NOMO-1 treated with dmso at 0.1 percent for 144 hours (cell line): ENCODE results near the gene STK10.
"Not testable (repeated sequence)": the region's sequence is repeated elsewhere in the genome, so short reads cannot be mapped to it uniquely, and the experiment has no call there.

ENCODE experiments used
- DNase-seq: peaks from one replicate; lab custom pipeline; 2025; ENCODE audit not compliant: unreplicated experiment; lab: John Stamatoyannopoulos, UW

The STK10 gene

DNA sequence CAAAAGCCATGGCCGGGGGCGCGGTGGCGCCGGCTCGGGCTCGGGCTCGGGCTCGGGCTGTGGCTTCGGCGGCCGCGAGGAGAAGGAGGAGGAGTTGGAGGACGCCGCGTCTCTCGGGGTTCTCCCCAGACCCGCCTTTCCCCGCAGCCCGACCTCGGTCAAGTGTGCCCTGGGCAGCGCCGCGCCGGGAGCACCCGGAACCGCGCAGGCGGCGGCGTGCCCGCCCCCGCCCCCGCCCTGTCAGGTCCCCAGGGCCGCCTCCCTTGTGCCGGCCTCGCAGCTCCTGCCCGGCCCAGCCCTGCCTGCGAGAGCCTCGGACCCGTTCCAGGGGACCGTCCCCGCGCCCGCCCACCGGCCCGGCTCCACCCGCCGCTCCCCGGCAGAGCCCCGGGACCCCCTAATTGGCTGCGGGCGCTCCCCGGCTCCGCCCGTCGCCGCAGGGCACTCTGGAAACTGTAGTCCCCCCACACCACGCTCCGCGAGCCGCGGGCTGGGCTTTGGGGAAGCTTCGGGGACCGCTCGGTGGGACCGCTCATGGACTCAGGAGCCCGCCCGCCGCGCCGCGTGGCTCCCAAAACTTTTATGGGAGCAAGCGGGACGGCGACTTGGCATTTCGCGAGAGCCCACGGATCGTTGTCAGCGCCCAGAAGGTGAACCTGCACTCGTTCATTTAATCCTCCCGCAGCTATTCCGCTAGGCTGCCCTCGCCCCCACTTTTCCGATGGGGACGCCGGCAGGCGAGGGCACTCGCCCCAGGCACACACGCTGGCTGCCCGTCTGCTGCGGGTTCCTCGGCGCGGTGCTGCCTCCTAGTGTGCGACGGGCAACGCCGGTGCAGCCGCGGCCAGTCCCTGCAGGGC, at the start of gene STK10:
Gene STK10 (minus strand): TSS at position 192 of the 860 bp plus-strand sequence. CDS start 182 bp downstream, at position 10.
- DNase-seq, result peak; percentile 89

DNA sequence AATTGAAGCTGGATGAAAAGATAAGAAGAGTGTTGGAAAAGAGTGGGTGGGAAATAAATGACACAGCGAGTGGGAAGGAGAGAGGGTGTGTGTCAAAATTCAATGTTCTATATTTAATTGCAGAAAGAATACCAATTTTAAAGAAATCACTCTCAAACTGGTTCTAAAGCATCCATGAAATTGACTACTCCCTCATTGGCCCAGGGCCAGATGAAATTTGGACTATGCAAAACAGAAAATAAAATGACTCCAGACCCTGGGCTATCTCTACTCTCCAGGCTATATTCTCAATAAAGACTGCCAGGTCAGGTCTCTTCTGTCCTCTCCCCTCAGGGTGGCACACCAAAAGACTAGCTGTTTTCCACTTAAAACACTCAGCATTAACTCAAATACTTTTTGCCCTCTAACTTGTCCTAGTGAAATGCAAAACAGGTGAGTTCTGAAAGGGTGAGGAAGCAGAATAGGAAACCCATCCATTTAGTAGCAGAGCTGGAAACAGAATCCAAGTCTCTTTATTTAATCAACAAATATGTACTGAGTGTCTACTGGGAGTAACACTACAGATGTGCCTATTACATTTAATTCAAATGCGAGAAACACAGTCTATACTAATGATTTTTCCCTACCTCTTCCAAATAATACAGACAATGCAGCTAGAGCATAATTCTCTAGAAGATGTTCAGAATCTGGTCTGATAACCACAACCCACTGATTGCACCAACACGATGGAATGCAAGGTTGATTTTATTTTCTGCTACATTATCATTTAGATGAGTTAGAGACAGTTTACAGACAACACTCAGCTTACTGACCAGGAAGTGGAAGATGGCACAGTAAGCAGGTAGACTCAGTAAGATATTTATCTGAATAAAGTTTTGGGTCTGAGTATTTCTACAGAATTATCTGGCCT, 48.1 kb upstream of the STK10 start:
- no peak for DNase-seq

DNA sequence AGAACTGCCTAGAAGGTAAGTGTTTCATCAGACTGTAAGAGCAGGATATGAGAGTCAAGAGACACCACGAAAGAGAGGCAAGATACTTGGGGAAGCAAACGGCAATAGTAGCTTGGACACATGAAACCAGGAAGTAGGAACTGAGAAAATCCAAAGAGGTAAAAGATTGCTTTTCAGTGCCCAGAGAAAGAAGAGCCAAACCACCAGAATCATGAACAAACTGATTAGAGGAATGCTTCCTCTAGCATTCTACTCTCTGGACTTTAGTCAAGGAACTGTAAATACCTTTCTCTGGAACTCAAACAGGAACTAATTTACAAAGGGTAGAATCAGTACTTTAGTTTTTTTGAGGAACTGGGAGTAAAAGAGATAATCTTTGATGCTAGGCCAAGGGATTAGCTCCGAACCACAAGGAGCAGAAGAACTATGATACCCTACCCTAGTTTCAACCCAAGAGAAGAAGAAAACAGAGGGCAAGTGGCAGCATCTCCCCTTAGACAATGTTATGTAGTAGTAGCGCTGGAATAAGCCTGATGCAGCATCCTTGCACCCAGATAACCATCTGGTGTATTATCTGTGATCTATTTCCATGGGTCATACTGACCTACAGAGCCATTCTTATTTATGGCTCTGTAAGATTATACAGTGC, 47.2 kb upstream of the STK10 start:
- peak; percentile 6 for DNase-seq

DNA sequence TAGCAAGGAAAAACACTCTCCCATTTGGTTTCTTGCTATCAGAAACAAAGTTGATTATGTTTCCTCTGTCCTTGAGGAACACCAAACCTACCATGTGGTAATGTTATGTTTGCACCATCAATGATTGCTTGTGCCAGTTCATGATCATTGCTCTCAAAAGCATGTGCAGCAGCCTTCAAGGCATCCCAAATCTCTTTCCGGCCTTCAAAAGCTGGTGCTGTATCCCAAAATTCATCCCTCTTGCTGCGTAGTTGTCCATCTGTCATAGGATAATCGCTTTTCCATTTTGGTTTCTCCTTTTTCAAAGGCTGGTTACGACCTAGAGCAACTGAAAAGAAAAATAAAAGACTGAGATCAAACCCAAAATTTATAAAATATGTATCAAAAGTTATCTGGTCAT, 46.0 kb upstream of the STK10 start:
- DNase-seq, result no peak

DNA sequence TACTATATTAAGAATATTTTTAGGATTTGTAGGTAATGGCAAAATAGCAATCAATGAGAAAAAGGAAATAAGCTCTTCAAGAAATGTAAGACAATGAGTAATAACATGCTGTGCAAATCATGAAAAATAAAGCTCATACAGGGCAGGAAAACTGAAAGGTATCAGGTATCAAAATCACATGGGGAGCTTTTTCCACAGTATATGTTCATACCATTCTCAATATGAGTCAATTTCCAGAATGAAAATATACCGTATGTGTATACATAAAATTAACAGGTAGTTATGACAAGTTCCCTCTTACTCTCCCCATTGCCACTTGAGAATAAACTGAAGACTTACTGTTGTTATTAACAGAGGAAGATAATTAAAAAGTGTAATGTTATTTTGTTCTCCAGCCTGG, 41.9 kb upstream of the STK10 start:
- DNase-seq, result no peak

GRCh38 chr5:172224996-172225395, 37.0 kb upstream of the STK10 start:
- DNase-seq, result no peak

DNA sequence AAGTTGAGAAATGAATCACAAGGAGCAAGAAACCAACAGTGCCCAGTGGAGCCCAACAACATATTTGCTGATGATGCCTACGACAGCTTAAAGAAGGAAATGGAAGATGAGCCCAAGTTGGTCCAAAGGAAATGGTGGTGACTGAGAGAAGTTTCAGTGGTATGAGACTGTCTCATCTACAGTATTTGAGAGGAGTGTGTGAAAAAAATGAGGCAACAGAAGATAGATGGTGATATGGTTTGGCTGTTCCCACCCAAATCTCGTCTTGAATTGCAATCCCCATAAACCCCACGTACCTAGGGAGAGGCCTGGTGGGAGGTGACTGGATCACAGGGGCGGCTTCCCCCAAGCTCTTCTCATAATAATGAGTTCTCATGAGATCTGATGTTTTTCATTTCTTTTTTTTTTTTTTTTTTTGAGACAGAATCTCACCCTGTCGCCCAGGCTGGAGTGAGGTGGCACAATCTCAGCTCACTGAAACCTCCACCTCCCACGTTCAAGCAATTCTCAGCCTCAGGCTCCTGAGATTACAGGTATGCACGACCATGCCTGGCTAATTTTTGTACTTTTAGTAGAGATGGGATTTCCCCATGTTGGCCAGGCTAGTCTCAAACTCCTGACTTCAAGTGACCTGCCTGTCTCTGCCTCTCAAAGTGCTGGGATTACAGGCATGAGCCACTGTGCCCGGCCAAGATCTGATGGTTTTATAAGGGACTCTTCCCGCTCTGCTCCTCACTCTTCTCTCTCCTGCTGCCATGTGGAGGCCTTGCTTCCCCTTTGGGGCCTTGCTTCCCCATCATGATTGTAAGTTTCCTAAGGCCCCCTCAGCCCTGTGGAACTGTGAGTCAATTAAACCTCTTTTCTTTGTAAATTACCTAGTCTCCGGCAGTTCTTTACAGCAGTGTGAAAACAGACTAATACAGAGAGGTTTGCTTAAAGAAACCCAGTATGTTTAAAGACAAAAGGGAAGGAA, 36.2 kb upstream of the STK10 start:
- DNase-seq, result no peak

DNA sequence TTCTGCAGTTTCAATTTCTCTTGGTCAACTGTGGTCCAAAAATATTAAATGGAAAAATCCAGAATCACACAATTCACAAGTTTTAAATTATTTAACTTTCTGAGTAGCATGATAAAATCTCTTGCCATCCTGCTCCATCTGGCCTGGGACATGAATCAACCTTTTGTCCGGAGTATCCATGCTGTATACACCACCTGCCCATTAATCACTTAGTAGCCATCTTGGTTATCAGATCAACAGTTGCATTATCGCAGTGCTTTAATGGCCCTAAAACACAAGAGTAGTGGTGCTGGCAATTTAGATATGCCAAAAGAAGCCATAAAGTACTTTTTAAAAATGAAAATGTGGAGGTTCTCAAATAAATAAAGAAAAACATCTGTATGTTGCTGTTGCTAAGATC, 31.3 kb upstream of the STK10 start:
- DNase-seq, result no peak

- DNase-seq, result no peak
These were observed 28.3 kb upstream of the STK10 start for GRCh38 chr5:172216345-172216744.

- no peak for DNase-seq
These were observed 25.1 kb upstream of the STK10 start for GRCh38 chr5:172213126-172213525.

GRCh38 chr5:172211676-172212075, 23.7 kb upstream of the STK10 start:
- DNase-seq, result no peak

GRCh38 chr5:172209714-172210113, 21.7 kb upstream of the STK10 start:
- DNase-seq, result no peak

- DNase-seq, result no peak
These were observed 19.5 kb upstream of the STK10 start for GRCh38 chr5:172207511-172207910.

GRCh38 chr5:172205984-172206383, 18.0 kb upstream of the STK10 start:
- not testable (repeated sequence) for DNase-seq

DNA sequence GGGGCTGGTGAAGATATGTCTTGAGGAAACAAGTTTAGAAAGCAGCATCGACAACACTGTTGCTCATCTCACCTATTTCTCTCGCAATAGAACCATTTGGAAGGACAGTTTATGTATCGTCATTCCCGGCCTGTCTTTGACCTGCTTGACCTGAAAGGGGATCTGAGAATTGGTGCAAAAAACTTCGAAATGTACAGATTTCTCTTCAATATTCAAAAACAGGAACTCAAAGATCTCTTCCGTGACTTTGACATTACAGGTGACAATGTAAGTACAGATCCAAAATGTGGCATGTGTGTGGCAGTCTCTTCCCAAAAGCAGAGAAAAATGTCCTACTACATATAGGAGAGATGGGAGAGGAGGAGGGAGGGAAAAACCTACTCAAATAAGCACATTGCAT, 12.5 kb upstream of the STK10 start:
- no peak for DNase-seq

DNA sequence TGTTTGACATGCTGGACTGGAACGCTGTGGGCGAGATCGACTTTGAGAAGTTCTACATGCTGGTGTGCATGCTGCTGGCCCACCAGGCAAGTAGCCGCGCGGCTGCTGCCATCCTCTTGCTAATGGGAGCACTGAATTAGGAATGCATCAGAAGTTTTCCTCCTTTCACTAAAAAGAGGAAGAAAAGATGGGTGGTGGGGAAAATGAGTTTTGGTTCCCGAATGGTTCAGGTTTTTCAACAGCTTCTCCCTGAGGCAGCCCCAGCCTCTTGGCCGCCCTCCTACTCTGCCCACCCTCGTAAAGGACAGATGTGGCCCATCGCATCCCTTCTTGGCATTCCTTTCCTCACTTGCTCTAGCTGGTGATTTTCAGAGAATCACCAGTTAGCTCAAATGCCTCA, 11.4 kb upstream of the STK10 start:
- DNase-seq, result no peak

DNA sequence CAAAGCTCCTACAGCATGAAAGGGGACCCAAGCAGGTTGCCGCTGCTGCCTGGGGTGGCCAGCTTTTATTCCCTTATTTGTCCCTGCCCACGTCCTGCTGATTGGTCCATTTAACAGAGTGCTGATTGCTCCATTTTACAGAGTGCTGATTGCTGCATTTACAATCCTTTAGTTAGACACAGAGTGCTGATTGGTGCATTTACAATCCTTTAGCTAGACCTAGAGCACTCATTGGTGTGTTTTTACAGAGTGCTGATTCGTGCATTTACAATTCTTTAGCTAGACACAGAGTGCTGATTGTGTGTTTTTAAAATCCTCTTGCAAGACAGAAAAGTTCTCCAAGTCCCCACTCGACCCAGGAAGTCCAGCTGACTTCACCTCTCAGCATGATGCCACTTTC, 9.8 kb upstream of the STK10 start:
- DNase-seq, result not testable (repeated sequence)

DNA sequence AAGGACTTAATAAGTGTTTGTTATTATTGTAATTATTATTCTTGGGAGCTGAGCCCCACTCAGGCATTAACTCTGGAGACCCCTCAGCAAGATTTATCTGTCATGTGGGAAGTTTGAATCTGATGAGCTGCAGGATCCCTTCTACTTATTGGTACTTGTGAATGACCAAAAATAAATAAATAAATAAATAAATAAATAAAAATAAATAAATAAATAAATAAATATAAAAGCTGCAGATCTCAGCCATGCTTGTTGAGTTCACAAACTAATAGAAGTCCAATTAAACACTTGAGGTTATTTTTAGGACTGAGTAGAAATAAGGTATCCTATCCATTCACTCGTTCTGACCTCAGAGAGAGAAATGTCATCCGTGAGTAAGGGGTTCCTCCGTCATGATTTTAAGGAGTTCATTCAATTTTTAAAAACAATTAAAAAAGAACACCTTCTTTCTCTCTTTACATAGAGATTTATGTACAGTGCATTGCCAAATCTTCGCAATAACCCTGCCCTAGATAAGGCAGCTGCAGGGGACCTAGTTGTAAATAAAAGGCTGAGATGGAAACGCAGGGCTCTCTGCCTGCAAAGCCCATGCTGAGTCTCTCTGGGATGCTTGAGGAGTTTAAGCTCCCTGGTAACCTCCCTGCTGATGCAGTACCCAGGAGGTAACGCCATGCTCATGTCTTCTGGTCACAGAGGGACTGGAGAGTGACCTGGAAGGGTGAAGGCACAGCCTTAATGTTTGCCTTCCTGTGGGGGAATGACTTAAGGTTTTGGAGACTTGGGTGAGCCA, 7.2 kb upstream of the STK10 start:
- no peak for DNase-seq

- no peak for DNase-seq
These were observed 5.8 kb upstream of the STK10 start, which contains the start of gene EFCAB9 for GRCh38 chr5:172193872-172194271. EFCAB9 (plus strand) TSS chr5:172194172; CDS start chr5:172194173, 1 bp downstream.
